Stimulated activated CD4-positive, alpha-beta T cell treated with anti-CD3 and anti-CD28 coated beads, Interleukin-1b, Interleukin-23, amount 100 ng/mL, for 24 hours (primary cell): Measurements from ENCODE around the gene ANK3.
"Not testable (repeated sequence)": the region's sequence is repeated elsewhere in the genome, so short reads cannot be mapped to it uniquely, and the experiment has no call there.

Experiments used
- DNase-seq, 4 experiments: peaks; one replicate each; pipeline ENCODE4 v3.0.0-alpha.2; 2020; ENCODE audit warnings: low read depth in 4 of 4, low spot score in 1 of 4

Gene ANK3

GRCh38 chr10:60310740-60311139, 78.9 kb downstream of the ANK3 start:
- no peak for DNase-seq

- DNase-seq, result no peak
These were observed 79.8 kb downstream of the ANK3 start for GRCh38 chr10:60309891-60310290.

- DNase-seq, result no peak
These were observed 80.3 kb downstream of the ANK3 start for GRCh38 chr10:60309371-60309770.

- no peak for DNase-seq
These were observed 84.2 kb downstream of the ANK3 start for GRCh38 chr10:60305380-60305892.

GRCh38 chr10:60304829-60305379, 84.8 kb downstream of the ANK3 start:
- no peak for DNase-seq

- no peak for DNase-seq
These were observed 85.9 kb downstream of the ANK3 start for GRCh38 chr10:60303778-60304177.

- no peak for DNase-seq
These were observed 89.5 kb downstream of the ANK3 start for GRCh38 chr10:60299961-60300883.

GRCh38 chr10:60299390-60299778, 90.3 kb downstream of the ANK3 start:
- no peak for DNase-seq

GRCh38 chr10:60298408-60299389, 91.0 kb downstream of the ANK3 start:
- no peak for DNase-seq

- DNase-seq, result no peak
These were observed 93.6 kb downstream of the ANK3 start for GRCh38 chr10:60296073-60296472.

GRCh38 chr10:60295028-60295937, 94.4 kb downstream of the ANK3 start:
- DNase-seq, result no peak

GRCh38 chr10:60293581-60294175, 96.0 kb downstream of the ANK3 start:
- no peak for DNase-seq

GRCh38 chr10:60292998-60293397, 96.7 kb downstream of the ANK3 start:
- no peak for DNase-seq

- not testable (repeated sequence) for DNase-seq
These were observed 97.1 kb downstream of the ANK3 start for GRCh38 chr10:60292536-60292935.

GRCh38 chr10:60291344-60291930, 98.2 kb downstream of the ANK3 start:
- DNase-seq, result no peak

- DNase-seq, result no peak
These were observed 99.1 kb downstream of the ANK3 start for GRCh38 chr10:60290558-60290957.

GRCh38 chr10:60289800-60290199, 99.9 kb downstream of the ANK3 start:
- DNase-seq, result no peak

- no peak for DNase-seq
These were observed 101.4 kb downstream of the ANK3 start for GRCh38 chr10:60288256-60288655.

- no peak for DNase-seq
These were observed 103.1 kb downstream of the ANK3 start for GRCh38 chr10:60286559-60286958.
